WTC11 (cell line): ENCODE data around the gene SPATA2L. TPM values are rescaled to one million over a fixed set of nuclear protein-coding genes. Genes with fewer than 3 reads are reported as not detected.
A peak's percentile ranks its signal among the peaks of the same experiment; 100 is the strongest.

Experiments used
- ATAC-seq: fragments of 200-7000 bp; cut with Tn5 transposase; 2 replicates; pipeline ENCODE4 v1.10.0; 2021; ENCODE audit warnings: mild to moderate bottlenecking, moderate library complexity
- CTCF ChIA-PET: fragments of 300-600 bp; sonication (Branson Sonifier 250); formaldehyde crosslinking; loops from one replicate; lab custom pipeline; 2021; ENCODE audit warnings: antibody characterized with exemption; lab: Charles Lee
- POLR2A ChIA-PET: fragments of 350-600 bp; sonication (Branson Sonifier 250); formaldehyde crosslinking; loops from one replicate; lab custom pipeline; 2021; ENCODE audit warnings: antibody characterized with exemption; lab: Charles Lee
- DNase-seq: peaks from one replicate; pipeline ENCODE4 v3.0.0; 2021; ENCODE audit warnings: low spot score
- H3K27ac Mint-ChIP-seq: 2 replicates; pipeline ENCODE4 v1.8.0; 2021; ENCODE audit warnings: mixed read lengths
- H3K27me3 Mint-ChIP-seq: 2 replicates; pipeline ENCODE4 v1.8.0; 2021; ENCODE audit warnings: low read depth, mild to moderate bottlenecking, moderate library complexity, mixed read lengths
- H3K36me3 Mint-ChIP-seq: 2 replicates; pipeline ENCODE4 v1.8.0; 2021; ENCODE audit warnings: mixed read lengths
- H3K4me1 Mint-ChIP-seq: 2 replicates; pipeline ENCODE4 v1.8.0; 2022; ENCODE audit warnings: mixed read lengths
- H3K4me3 Mint-ChIP-seq: 2 replicates; pipeline ENCODE4 v1.8.0; 2021; ENCODE audit warnings: mild to moderate bottlenecking, moderate library complexity, mixed read lengths
- H3K9me3 Mint-ChIP-seq: 2 replicates; pipeline ENCODE4 v1.8.0; 2021; ENCODE audit warnings: mixed read lengths
- ESRRA ChIP-seq: sonication (generic); formaldehyde crosslinking; IDR thresholded peaks from 2 replicates; pipeline ENCODE4 v1.8.1; 2022; ENCODE audit warnings: mild to moderate bottlenecking, missing genetic modification reagents, borderline replicate concordance
- FOXJ3 ChIP-seq: sonication (generic); formaldehyde crosslinking; IDR thresholded peaks from 2 replicates; pipeline ENCODE4 v1.9.0; 2021; ENCODE audit warnings: missing genetic modification reagents, mild to moderate bottlenecking, borderline replicate concordance
- FOXP1 ChIP-seq: sonication (generic); formaldehyde crosslinking; IDR thresholded peaks from 2 replicates; pipeline ENCODE4 v1.8.0; 2022; ENCODE audit warnings: missing genetic modification reagents, mild to moderate bottlenecking, moderate library complexity, borderline replicate concordance
- GABPB1 ChIP-seq: sonication (generic); formaldehyde crosslinking; IDR thresholded peaks from 2 replicates; pipeline ENCODE4 v1.8.1; 2023; ENCODE audit warnings: mild to moderate bottlenecking, missing genetic modification reagents
- HMGA2 ChIP-seq: fragments of 250-450 bp; sonication (Bioruptor Pico); IDR thresholded peaks from 2 replicates; pipeline ENCODE4 v1.4.0; 2021; ENCODE audit warnings: mild to moderate bottlenecking, moderate library complexity
- KAT7 ChIP-seq: sonication (generic); formaldehyde crosslinking; IDR thresholded peaks from 2 replicates; pipeline ENCODE4 v1.8.1; 2023; ENCODE audit warnings: missing genetic modification reagents, mild to moderate bottlenecking, borderline replicate concordance
- MYBL2 ChIP-seq: sonication (generic); formaldehyde crosslinking; IDR thresholded peaks from 2 replicates; pipeline ENCODE4 v1.8.1; 2023; ENCODE audit warnings: mild to moderate bottlenecking, moderate library complexity, missing genetic modification reagents
- NFE2L1 ChIP-seq: sonication (generic); formaldehyde crosslinking; IDR thresholded peaks from 2 replicates; pipeline ENCODE4 v1.8.1; 2023; ENCODE audit warnings: missing genetic modification reagents
- SP1 ChIP-seq: sonication (generic); formaldehyde crosslinking; conservative IDR thresholded peaks from 2 replicates; pipeline ENCODE4 v1.8.1; 2022; ENCODE audit warnings: missing genetic modification reagents
- TCF7 ChIP-seq: sonication (generic); formaldehyde crosslinking; IDR thresholded peaks from 2 replicates; pipeline ENCODE4 v1.8.0; 2022; ENCODE audit warnings: mild to moderate bottlenecking, low read depth, missing genetic modification reagents, moderate library complexity
- ZNF317 ChIP-seq: sonication (generic); formaldehyde crosslinking; IDR thresholded peaks from 2 replicates; pipeline ENCODE4 v1.8.1; 2023; ENCODE audit warnings: low read depth, mild to moderate bottlenecking, moderate library complexity, missing genetic modification reagents, borderline replicate concordance
- ZNF396 ChIP-seq: fragments of 250-450 bp; sonication (Bioruptor Pico); IDR thresholded peaks from 2 replicates; pipeline ENCODE4 v1.8.0; 2021; ENCODE audit warnings: mild to moderate bottlenecking, moderate library complexity, borderline replicate concordance
- total RNA-seq: library from RNA; stranded (reverse); gene quantifications from 3 replicates; pipeline ENCODE4 v1.2.3, GENCODE V29; 2021
- TF ChIP-seq, protein P1 (sequence below): fragments of 250-450 bp; sonication (Bioruptor Pico); IDR thresholded peaks from 2 replicates; pipeline ENCODE4 v1.9.0; 2021; ENCODE audit warnings: mild to moderate bottlenecking
- TF ChIP-seq, protein P2 (sequence below): sonication (generic); formaldehyde crosslinking; IDR thresholded peaks from 2 replicates; pipeline ENCODE4 v1.8.1; 2022; ENCODE audit warnings: mild to moderate bottlenecking, missing genetic modification reagents, moderate library complexity, borderline replicate concordance
- TF ChIP-seq, protein P3 (sequence below): fragments of 250-450 bp; sonication (Bioruptor Pico); IDR thresholded peaks from 2 replicates; pipeline ENCODE4 v2.1.2; 2022; ENCODE audit warnings: mild to moderate bottlenecking, moderate library complexity
- TF ChIP-seq, protein P4 (sequence below): sonication (generic); formaldehyde crosslinking; IDR thresholded peaks from 2 replicates; pipeline ENCODE4 v1.8.0; 2022; ENCODE audit warnings: mild to moderate bottlenecking, missing genetic modification reagents
- TF ChIP-seq, protein P5 (sequence below): sonication (generic); formaldehyde crosslinking; IDR thresholded peaks from 2 replicates; pipeline ENCODE4 v1.8.0; 2023; ENCODE audit warnings: missing genetic modification reagents

The SPATA2L gene
- total RNA-seq, 1 experiment from 2014 or later, result 15.7 TPM

DNA sequence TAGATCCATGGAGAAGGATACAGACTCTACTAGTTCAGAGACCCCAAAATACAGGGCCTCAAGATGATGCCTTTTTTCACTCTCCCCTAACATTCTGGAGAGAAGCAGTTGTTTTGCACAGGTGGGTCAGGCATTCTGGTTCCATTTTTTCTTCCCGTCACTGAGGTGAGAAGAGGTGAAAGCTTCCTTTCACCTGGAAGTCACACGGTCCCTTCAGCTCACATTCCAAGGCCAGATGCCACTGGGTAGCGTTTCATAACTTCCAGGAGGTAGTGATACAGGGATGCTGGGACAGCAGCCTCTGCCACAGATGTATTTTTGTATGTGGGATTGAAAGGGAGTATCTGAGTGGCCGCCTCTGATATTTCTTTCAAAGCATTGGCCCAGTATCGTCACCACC, 13.1 kb downstream of the SPATA2L start:
- Mint-ChIP-seq H3K27ac (no peak overlapping the region), H3K4me3 (peak overlapping the region; percentile 85; the same call in 1 of the 2 replicates), H3K9me3 (peaks cover 21% of the 10 kb centered on the region), H3K4me1 (peaks cover 7% of the 10 kb centered on the region), H3K36me3 (peaks cover 53% of the 10 kb centered on the region), H3K27me3 (peaks cover 3% of the 10 kb centered on the region; the same call in 1 of the 2 replicates)
- CTCF ChIA-PET, result interaction anchor here (0.7 kb wide), 1 partner anchor 18 kb away, joined by 3 read pairs; no protein-coding TSS in a partner anchor
- DNase-seq (no peak), ATAC-seq (no peak)
- POLR2A ChIA-PET, result interaction anchor here (0.7 kb wide), 2 partner anchors 419 to 922 kb away, joined by 3 to 11 read pairs; no protein-coding TSS in a partner anchor
- TF ChIP-seq GABPB1 (0 out of 2 replicates have a peak, but pooled peaks have one; percentile 16), HMGA2 (CRISPR knock-in tag) (no peak)
- TF ChIP-seq, protein P1, sequence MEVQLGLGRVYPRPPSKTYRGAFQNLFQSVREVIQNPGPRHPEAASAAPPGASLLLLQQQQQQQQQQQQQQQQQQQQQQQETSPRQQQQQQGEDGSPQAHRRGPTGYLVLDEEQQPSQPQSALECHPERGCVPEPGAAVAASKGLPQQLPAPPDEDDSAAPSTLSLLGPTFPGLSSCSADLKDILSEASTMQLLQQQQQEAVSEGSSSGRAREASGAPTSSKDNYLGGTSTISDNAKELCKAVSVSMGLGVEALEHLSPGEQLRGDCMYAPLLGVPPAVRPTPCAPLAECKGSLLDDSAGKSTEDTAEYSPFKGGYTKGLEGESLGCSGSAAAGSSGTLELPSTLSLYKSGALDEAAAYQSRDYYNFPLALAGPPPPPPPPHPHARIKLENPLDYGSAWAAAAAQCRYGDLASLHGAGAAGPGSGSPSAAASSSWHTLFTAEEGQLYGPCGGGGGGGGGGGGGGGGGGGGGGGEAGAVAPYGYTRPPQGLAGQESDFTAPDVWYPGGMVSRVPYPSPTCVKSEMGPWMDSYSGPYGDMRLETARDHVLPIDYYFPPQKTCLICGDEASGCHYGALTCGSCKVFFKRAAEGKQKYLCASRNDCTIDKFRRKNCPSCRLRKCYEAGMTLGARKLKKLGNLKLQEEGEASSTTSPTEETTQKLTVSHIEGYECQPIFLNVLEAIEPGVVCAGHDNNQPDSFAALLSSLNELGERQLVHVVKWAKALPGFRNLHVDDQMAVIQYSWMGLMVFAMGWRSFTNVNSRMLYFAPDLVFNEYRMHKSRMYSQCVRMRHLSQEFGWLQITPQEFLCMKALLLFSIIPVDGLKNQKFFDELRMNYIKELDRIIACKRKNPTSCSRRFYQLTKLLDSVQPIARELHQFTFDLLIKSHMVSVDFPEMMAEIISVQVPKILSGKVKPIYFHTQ (CRISPR knock-in tag), result no peak
- TF ChIP-seq, all 79 proteins: peak for 1

DNA sequence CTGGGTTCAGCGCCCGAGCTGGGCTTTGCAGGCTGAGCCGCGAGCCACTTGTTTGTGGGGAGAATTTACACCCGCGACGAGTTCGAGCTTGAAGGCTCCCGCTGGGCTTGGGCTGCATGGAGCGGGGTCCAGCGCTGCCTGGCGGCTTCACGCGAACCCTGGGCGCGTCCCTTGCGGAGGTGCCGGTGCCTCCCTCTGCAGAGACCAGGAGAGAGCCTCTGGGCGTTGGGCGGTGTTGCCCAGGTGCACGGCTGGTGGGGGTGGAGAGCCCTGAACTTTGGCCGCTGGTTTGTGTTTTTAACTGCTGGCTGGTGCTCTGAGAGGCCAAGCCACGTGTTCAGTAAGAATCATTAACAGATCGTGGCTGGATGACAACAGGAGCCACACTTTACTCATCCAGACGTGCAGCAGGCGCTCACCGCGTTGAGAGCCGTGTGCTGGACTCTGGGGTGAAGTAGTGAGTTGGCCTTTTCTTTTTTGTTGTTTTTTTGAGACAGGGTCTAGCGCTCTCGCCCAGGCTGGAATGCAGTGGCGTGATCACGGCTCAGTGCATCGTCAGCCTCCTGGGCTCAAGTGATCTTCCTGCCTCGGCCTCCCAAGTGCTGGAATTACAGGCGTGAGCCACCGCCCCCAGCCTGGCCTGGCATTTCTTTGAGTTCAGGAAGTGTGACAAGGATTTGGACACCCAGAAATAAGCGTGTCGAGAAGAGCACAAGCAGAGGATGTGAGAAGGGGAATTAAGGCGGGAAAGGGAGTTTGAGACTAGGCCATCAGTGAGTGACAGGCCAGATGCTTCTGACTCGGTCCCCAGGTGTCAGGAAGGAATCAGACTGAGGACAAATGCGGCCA, 14.2 kb downstream of the SPATA2L start:
- POLR2A ChIA-PET, result interaction anchor here (0.9 to 1.5 kb wide), 4 partner anchors 8 to 13 kb away, joined by 3 to 11 read pairs (median 5); no protein-coding TSS in a partner anchor
- Mint-ChIP-seq H3K27me3 (peaks cover 3% of the 10 kb centered on the region; the same call in 1 of the 2 replicates), H3K4me1 (peaks cover 7% of the 10 kb centered on the region)
- peak; percentile 56 for ATAC-seq
- DNase-seq, result no peak
- no peak for TF ChIP-seq ZNF396
- TF ChIP-seq GABPB1, result peak; percentile 86
- TF ChIP-seq ZNF317 (CRISPR knock-in tag), result no peak
- 0 out of 2 replicates have a peak, but pooled peaks have one; percentile 3 for TF ChIP-seq TCF7 (CRISPR knock-in tag)
- TF ChIP-seq, protein P2, sequence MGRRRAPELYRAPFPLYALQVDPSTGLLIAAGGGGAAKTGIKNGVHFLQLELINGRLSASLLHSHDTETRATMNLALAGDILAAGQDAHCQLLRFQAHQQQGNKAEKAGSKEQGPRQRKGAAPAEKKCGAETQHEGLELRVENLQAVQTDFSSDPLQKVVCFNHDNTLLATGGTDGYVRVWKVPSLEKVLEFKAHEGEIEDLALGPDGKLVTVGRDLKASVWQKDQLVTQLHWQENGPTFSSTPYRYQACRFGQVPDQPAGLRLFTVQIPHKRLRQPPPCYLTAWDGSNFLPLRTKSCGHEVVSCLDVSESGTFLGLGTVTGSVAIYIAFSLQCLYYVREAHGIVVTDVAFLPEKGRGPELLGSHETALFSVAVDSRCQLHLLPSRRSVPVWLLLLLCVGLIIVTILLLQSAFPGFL, result peak; percentile 20; the same call in 1 of the 2 replicates
- no peak; the same call in 1 of the 2 replicates for TF ChIP-seq ESRRA
- TF ChIP-seq FOXJ3 (CRISPR knock-in tag), result no peak
- TF ChIP-seq KAT7, result peak; percentile 36; the same call in 1 of the 2 replicates
- TF ChIP-seq, protein P3, sequence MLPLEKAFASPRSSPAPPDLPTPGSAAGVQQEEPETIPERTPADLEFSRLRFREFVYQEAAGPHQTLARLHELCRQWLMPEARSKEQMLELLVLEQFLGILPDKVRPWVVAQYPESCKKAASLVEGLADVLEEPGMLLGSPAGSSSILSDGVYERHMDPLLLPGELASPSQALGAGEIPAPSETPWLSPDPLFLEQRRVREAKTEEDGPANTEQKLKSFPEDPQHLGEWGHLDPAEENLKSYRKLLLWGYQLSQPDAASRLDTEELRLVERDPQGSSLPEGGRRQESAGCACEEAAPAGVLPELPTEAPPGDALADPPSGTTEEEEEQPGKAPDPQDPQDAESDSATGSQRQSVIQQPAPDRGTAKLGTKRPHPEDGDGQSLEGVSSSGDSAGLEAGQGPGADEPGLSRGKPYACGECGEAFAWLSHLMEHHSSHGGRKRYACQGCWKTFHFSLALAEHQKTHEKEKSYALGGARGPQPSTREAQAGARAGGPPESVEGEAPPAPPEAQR (CRISPR knock-in tag), result no peak
- TF ChIP-seq, all 79 proteins: peak for 4
- Mint-ChIP-seq H3K4me3 (peak overlapping the region; percentile 85), H3K9me3 (peaks cover 31% of the 10 kb centered on the region), H3K36me3 (peaks cover 58% of the 10 kb centered on the region), H3K27ac (peak overlapping the region; percentile 87; the same call in 1 of the 2 replicates)
- CTCF ChIA-PET, result interaction anchor here (1.0 to 1.8 kb wide), 5 partner anchors 13 to 130 kb away, joined by 3 to 19 read pairs (median 6); partner anchors contain the start of gene SPATA2L

DNA sequence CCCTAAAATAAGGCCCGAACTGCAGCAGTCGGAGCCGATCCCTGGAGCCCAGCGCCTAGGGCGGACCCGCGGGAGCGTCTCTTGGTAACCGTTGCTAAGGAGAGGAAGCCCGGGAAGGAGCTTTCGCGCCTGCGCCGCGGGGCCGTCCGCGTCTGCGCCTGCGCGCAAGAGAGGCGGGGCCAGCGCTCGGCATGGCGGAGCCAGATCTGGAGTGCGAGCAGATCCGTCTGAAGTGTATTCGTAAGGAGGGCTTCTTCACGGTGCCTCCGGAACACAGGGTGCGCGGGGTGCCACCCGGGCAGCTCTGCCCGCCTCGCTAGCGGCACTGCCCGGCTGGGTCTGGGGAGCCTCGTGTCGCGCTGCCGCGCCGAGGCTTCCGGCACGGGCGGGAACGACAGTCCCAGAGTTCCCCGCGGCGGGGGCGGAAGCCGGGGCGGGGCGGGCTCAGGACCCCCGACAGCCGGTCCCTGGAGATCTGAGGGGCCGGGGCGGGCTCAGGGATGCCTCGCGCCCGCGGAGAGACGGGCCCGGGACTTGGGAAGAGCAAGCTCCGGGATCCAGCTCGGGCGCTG, 14.9 kb downstream of the SPATA2L start, which contains the start of gene CDK10:
CDK10 (plus strand) TSS at position 170 of the 572 bp plus-strand sequence; CDS start at position 192, 22 bp downstream.
- ATAC-seq (peak; percentile 86), DNase-seq (peak; percentile 94)
- ChIA-PET POLR2A (interaction anchor here (0.7 to 1.5 kb wide), 5 partner anchors 8 to 186 kb away, joined by 3 to 11 read pairs (median 3); no protein-coding TSS in a partner anchor), CTCF (interaction anchor here (1.0 to 1.8 kb wide), 5 partner anchors 14 to 129 kb away, joined by 3 to 19 read pairs (median 6); partner anchors contain the start of gene SPATA2L)
- H3K36me3 Mint-ChIP-seq, result peaks cover 56% of the 10 kb centered on the region
- H3K27ac Mint-ChIP-seq, result peak within 1 kb of the TSS; percentile 87; the same call in 1 of the 2 replicates
- H3K27me3 Mint-ChIP-seq, result peaks cover 5% of the 10 kb centered on the region
- H3K9me3 Mint-ChIP-seq, result peaks cover 38% of the 10 kb centered on the region
- H3K4me3 Mint-ChIP-seq, result peak within 1 kb of the TSS; percentile 85
- H3K4me1 Mint-ChIP-seq, result peaks cover 7% of the 10 kb centered on the region
- TF ChIP-seq SP1 (CRISPR knock-in tag) (peak; percentile 88), MYBL2 (CRISPR knock-in tag) (peak; percentile 91), NFE2L1 (peak; percentile 40; the same call in 1 of the 2 replicates), FOXP1 (CRISPR knock-in tag) (peak; percentile 77)
- TF ChIP-seq, protein P4, sequence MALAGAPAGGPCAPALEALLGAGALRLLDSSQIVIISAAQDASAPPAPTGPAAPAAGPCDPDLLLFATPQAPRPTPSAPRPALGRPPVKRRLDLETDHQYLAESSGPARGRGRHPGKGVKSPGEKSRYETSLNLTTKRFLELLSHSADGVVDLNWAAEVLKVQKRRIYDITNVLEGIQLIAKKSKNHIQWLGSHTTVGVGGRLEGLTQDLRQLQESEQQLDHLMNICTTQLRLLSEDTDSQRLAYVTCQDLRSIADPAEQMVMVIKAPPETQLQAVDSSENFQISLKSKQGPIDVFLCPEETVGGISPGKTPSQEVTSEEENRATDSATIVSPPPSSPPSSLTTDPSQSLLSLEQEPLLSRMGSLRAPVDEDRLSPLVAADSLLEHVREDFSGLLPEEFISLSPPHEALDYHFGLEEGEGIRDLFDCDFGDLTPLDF, result peak; percentile 33; the same call in 1 of the 2 replicates
- TF ChIP-seq, protein P5, sequence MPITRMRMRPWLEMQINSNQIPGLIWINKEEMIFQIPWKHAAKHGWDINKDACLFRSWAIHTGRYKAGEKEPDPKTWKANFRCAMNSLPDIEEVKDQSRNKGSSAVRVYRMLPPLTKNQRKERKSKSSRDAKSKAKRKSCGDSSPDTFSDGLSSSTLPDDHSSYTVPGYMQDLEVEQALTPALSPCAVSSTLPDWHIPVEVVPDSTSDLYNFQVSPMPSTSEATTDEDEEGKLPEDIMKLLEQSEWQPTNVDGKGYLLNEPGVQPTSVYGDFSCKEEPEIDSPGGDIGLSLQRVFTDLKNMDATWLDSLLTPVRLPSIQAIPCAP (CRISPR knock-in tag), result peak; percentile 77; the same call in 1 of the 2 replicates
